Chondrocyte (in vitro differentiated cells): Measurements from ENCODE around the gene MUTYH. TPM values are rescaled to one million over a fixed set of nuclear protein-coding genes. Genes with fewer than 3 reads are reported as not detected.

Source experiments
- DNase-seq: peaks from one replicate; pipeline ENCODE4 v3.0.0; 2021; ENCODE audit warnings: mixed read lengths, low spot score
- H3K27ac Mint-ChIP-seq: one replicate; pipeline ENCODE4 v1.8.0; 2021; ENCODE audit warnings: mild to moderate bottlenecking, moderate library complexity, mixed read lengths; ENCODE audit not compliant: unreplicated experiment
- H3K27me3 Mint-ChIP-seq: 2 replicates; pipeline ENCODE4 v1.8.0; 2021; ENCODE audit warnings: low read depth, mixed read lengths
- H3K36me3 Mint-ChIP-seq: 2 replicates; pipeline ENCODE4 v1.8.0; 2021; ENCODE audit warnings: low read depth, mixed read lengths
- H3K4me1 Mint-ChIP-seq: 2 replicates; pipeline ENCODE4 v1.8.0; 2021; ENCODE audit warnings: low read depth, mild to moderate bottlenecking, mixed read lengths
- H3K4me3 Mint-ChIP-seq: one replicate; pipeline ENCODE4 v1.8.0; 2021; ENCODE audit warnings: mild to moderate bottlenecking, moderate library complexity, mixed read lengths; ENCODE audit not compliant: unreplicated experiment
- H3K9me3 Mint-ChIP-seq: 2 replicates; pipeline ENCODE4 v1.8.0; 2021; ENCODE audit warnings: low read depth, mixed read lengths
- CTCF ChIP-seq: fragments of 200-600 bp; sonication (generic); IDR thresholded peaks from 2 replicates; pipeline ENCODE4 v1.5.0; 2021; ENCODE audit warnings: antibody characterized with exemption, mild to moderate bottlenecking, moderate library complexity
- total RNA-seq: library from RNA; stranded (reverse); gene quantifications from 3 replicates; pipeline ENCODE4 v1.2.1, GENCODE V29; 2021

MUTYH gene
- total RNA-seq, 1 donor from 2014 or later, result 12.8 TPM

- H3K9me3 Mint-ChIP-seq, result no peaks in the 10 kb centered on the region
- H3K27me3 Mint-ChIP-seq, result no peaks in the 10 kb centered on the region
- H3K4me3 Mint-ChIP-seq, result no peak overlapping the region
- H3K36me3 Mint-ChIP-seq, result no peaks in the 10 kb centered on the region
- TF ChIP-seq CTCF, result no peak
- H3K4me1 Mint-ChIP-seq, result peaks cover 12% of the 10 kb centered on the region
- no peak overlapping the region for H3K27ac Mint-ChIP-seq
- DNase-seq, result no peak
Observed at GRCh38 chr1:45306319-45306718, 33.9 kb downstream of the MUTYH start.

GRCh38 chr1:45305231-45305630 lies 35.0 kb downstream of the MUTYH start:
- no peak overlapping the region for H3K27ac Mint-ChIP-seq
- H3K4me3 Mint-ChIP-seq, result peak overlapping the region; percentile 8
- H3K9me3 Mint-ChIP-seq, result no peaks in the 10 kb centered on the region
- H3K27me3 Mint-ChIP-seq, result no peaks in the 10 kb centered on the region
- no peaks in the 10 kb centered on the region for H3K36me3 Mint-ChIP-seq
- no peak for DNase-seq
- no peak for TF ChIP-seq CTCF
- H3K4me1 Mint-ChIP-seq, result peaks cover 12% of the 10 kb centered on the region

- no peak for DNase-seq
- Mint-ChIP-seq H3K27ac (peak overlapping the region; percentile 91), H3K4me1 (peaks cover 12% of the 10 kb centered on the region), H3K9me3 (no peaks in the 10 kb centered on the region), H3K36me3 (no peaks in the 10 kb centered on the region), H3K4me3 (peak overlapping the region; percentile 86), H3K27me3 (no peaks in the 10 kb centered on the region)
- TF ChIP-seq CTCF, result peak; percentile 33
Observed at GRCh38 chr1:45304311-45305081, 35.7 kb downstream of the MUTYH start.

- Mint-ChIP-seq H3K4me3 (peak overlapping the region; percentile 86), H3K27me3 (no peaks in the 10 kb centered on the region), H3K9me3 (no peaks in the 10 kb centered on the region), H3K27ac (peak overlapping the region; percentile 91), H3K36me3 (no peaks in the 10 kb centered on the region), H3K4me1 (peaks cover 12% of the 10 kb centered on the region)
- TF ChIP-seq CTCF, result peak; percentile 78
- peak; percentile 97 for DNase-seq
Observed at GRCh38 chr1:45303520-45304310, 36.5 kb downstream of the MUTYH start.

GRCh38 chr1:45302505-45303150 lies 37.6 kb downstream of the MUTYH start:
- Mint-ChIP-seq H3K27me3 (no peaks in the 10 kb centered on the region), H3K4me1 (peaks cover 12% of the 10 kb centered on the region), H3K36me3 (no peaks in the 10 kb centered on the region), H3K9me3 (no peaks in the 10 kb centered on the region), H3K27ac (no peak overlapping the region), H3K4me3 (peak overlapping the region; percentile 86)
- no peak for DNase-seq
- TF ChIP-seq CTCF, result no peak
